GM18870 (cell line): ENCODE results near the gene EVC.
A peak's percentile ranks its signal among the peaks of the same experiment; 100 is the strongest.
"Not testable (repeated sequence)": the region's sequence is repeated elsewhere in the genome, so short reads cannot be mapped to it uniquely, and the experiment has no call there.

ENCODE experiments used
- ATAC-seq: cut with Tn5 transposase; IDR thresholded peaks from one replicate; pipeline ENCODE4 v1.9.1; 2021; ENCODE audit warnings: moderate library complexity; ENCODE audit not compliant: unreplicated experiment

The EVC gene

DNA sequence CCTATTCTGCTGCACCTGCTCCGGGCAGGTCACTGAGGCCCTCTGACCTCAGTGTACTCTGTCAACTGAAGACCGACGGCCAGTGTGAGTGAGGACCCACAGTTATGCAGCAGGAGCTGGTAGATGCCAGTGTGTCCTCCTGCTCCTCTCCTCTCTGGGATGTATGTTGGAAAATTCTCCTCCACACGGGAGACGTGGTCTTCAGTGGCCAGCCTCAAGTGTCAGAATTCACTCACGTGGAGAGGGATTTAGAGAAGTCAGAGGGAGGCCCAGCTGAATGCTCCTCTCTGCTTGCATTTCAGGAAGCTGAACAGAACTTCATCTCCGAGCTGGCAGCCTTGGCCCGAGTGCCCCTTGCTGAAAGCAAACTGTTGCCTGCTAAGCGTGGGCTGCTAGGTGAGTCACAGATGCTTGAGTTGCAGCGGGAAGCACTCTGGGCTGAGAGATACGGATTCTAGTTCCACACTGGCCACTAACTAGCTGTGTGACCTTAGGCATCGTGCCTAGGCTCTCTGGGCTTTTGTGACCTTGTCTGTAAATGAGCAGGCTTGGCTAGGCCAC, 98.3 kb downstream of the EVC start:
- ATAC-seq = no peak

- no peak for ATAC-seq
Observed at GRCh38 chr4:5810151-5810550, 99.2 kb downstream of the EVC start.

DNA sequence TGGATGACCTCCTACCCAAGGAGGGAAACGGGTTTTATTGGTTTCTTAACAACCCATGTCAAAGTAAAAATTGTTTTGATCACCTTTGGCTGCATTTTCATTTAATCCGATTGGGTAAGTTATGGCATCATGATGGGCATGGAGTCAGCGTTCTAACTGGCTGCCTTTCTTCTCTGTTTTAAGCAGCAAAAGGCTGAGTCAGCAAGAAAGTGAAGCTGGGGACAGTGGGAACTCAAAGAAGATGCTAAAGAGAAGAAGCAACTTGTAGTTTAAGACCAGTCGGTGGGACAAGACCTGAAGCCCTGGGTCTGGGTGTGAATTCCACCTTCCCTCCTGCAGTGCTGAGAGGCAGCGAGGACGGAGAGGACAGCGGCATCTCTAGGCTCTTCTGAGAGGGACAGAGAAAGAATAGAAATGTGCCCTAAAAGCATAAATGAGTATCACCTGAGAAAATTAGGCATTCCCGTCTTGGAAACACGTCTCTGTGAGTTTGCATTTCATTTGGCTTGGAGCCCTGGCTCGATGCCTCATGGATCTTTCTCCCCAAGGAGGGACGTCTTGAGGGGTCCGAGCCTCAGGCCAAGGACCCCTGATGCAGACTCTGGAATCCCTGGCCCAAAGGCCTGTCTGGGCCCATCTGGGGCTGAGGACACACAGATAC, 99.9 kb downstream of the EVC start:
- no peak for ATAC-seq

- not testable (repeated sequence) for ATAC-seq
Observed at GRCh38 chr4:5812057-5812456, 101.1 kb downstream of the EVC start.

DNA sequence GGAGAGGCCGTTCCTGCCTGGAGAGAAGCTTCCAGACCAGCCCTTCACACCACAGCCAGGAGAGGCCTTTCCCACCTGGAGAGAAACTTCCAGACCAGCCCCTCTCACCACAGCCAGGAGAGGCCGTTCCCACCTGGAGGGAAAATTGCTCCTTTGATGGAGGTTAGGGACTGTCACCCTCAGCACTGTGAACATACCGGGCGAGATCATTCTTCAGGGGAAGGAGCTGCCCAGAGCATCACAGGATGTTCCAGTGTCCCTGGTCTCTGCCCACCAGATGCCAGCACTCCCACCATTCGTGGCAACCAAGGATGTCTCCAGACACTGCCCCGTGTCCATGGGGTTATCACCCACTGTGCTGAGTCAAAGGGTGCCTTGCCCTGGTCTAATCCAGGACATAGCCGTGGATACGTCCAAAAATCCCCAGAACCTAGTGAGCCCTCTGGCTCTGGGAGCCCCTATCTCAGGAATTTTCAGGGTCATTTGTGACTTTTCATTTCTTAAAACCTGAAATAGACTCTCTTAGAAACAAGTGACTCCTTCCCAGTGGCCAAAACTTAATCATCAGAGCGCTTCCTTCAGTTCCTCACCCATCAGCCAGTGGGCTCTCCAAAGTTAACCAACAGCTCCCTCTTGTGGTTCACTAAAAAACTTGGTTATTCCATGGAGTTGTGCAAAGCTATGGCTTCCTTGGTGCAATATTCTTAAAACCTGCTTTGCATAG, 101.7 kb downstream of the EVC start:
- peak; percentile 75 for ATAC-seq

DNA sequence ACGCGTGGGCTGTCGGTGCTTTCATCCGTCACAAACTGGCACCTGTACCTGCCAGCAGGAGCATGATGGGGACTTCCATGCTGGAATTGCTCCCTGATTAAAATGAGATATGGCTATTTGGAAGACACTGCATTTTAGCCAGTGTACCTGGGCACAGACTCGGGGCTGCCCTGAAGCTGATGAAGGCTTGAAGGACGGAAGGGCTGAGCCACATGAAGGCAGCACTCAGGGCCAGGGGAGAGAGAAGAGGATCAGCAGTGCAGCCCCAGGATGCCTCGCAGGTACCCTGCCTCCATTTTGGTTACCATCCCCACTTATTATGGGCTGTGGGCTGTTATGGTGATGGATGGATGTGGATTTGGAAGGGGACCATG, 102.9 kb downstream of the EVC start:
- no peak for ATAC-seq

DNA sequence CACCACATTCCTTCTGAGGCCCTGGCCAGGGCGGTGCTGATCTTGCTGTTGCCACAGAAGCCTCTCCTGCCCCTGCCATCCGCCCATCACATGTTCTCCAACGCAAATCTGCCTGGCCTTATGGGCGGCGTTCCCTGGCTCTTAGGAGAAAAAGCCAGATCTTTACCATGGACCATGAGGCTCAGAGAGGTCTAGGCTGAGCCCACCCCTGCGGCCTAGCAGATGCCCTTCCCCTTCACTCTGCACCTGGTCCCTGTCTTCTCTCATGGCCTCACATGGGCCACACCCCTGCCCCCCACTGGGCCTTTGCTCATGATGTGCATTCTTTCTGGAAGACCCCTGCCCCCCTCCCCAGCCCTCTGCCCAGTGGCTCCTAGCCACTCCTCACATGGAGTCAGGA, 103.4 kb downstream of the EVC start:
- ATAC-seq = no peak

DNA sequence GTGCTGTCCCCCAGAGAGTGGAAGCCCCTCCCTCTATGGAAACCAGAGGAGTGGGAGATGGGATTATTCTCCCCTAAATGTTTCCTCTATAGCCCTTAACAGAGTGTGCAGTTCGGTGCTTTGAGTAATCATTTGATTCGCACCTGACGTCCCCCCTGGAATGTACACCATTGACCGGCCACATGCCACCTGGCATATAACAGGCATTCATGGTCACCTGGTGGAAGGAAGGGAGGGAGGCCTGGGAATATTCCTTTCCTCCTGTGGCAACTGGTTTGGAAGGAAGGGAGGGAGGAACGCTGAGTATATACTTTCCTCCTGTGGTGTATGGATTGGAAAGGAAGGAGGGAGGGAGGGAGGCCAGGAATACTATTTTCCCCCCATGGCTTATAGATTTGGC, 104.6 kb downstream of the EVC start:
- ATAC-seq = no peak

GRCh38 chr4:5816101-5816500, 105.1 kb downstream of the EVC start:
- ATAC-seq = no peak

- no peak for ATAC-seq
Observed at GRCh38 chr4:5816851-5817375, 105.9 kb downstream of the EVC start.

- ATAC-seq = no peak
Observed at GRCh38 chr4:5821665-5822358, 110.8 kb downstream of the EVC start.

- no peak for ATAC-seq
Observed at GRCh38 chr4:5822619-5823018, 111.6 kb downstream of the EVC start.

DNA sequence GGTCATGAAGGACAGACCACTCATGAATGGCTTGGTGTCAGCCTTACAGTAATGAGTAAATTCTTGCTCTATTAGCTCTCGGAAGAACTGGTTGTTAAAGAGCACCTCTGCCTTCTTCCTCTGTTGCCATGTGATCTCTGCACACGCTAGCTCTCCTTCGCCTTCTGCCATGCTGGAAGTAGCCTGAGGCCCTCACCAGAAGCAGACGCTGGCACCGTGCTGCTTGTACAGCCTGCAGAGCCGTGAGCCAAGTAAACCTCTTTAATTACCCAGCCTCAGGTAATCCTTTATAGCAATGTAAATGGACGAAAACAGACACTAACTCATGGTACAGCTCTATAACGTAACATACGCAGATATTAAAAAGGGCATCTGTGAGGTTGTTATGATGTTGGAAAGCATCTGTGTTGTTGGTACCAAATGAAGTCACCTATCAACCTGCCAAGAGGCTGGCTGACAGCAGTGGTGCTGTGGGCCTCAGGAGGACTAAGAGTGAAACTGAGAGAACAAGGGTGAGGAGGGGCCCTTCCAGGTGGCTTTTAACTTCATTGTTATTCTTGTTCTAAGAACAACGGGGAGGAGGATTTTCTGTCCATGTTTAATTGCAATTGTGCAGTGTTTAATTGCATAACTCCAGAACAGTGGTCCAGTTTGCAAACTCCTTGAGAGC, 112.7 kb downstream of the EVC start:
- no peak for ATAC-seq

GRCh38 chr4:5824227-5824626, 113.2 kb downstream of the EVC start:
- no peak for ATAC-seq

DNA sequence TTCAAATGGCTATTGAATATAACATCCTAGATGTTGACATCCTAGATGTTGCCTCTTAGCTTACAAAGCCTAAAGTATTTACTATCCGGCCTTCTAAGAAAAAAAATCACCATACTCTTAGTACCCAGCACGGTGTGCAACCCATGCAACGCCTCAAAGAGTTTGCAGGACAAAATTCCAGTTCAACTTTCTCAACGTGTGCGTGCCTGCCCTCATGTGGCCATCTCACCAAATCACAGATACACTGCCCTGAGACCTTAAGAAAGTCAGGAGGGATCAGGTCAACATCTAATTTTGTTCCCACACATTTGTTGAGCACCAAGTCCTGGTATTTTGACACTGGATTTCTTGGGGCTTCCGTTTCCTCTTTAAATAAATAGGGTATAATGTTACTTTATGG, 113.6 kb downstream of the EVC start:
- ATAC-seq = no peak

GRCh38 chr4:5825321-5826041, 114.5 kb downstream of the EVC start:
- no peak for ATAC-seq

DNA sequence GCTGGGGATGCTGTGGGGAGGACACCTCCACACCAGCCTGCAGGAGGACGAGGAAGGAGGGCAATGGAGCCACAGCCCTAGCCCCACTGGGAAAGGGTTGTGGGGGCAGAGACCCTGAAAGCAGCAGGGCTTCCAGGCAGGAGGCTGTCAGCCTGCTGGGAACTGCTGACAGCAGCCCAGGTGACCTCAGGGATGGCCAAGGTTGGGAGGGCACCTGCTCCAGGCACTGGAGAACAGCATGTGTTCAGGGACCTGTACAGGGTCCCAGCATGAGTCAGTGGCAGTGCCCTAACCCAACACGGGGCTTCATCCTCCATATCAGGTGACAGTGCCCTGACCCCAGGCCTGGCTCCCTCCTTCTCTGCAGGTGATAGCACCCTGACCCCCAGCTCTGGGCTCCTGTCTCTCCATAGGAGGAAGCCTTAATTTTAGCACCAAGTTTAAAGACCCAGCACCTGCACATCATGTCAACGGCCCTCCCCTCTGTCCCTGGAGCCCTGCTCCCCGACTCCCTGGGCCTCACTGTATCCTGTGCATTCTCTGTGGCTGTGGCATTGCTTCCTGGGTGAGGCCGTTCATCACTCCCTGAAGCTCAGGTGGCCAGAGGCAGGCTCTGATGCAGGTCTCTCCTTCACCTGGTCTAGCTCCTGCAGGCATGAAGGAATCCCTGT, 115.6 kb downstream of the EVC start:
- no peak for ATAC-seq

DNA sequence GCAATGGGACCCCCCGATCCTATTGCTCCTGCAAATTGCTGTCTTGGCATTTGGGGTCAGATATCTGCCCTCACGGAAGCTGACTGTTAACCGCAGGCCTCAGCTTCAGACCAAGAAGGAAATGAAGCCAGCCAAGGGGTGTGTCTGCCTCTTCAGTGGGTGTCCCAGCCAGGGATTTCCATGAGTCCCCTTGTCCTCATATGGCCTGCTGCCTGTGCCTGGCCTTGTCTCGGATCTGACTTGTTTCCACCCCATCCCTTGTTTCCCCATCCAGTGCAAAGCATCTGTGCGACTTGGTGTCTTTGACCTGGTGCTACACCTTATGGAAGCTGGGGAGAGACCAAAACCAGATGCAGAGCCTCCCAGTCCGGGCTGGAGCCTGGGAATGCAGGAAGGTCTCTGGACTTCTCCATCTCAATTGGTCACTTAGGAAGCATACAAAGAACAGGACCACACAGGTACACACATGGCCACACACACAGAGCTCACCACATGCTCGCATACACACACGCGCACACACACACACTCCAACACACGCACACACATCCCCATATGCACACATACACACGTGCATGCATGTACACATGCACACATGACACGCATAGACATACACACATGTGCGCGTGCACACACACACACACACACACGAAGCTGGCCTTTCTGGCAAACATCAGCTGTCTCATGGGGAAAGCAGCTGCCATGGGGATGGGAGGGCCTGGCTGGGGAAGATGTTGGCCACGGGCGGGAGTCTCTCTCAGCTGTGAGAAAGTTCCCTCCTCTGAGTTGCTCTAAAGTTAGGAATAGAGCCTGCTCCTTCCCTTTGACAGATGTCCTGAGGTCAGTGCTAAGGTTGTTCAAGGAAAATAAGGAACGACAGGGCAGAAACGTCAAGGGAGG, 116.4 kb downstream of the EVC start:
- no peak for ATAC-seq

GRCh38 chr4:5828005-5828391, 117.0 kb downstream of the EVC start:
- no peak for ATAC-seq
